Measurements from ENCODE around the gene TBL1X. TPM values are rescaled to one million over a fixed set of nuclear protein-coding genes. Genes with fewer than 3 reads are reported as not detected.

The TBL1X gene
- total and polyA plus RNA-seq, 2 of the 8 experiments (the other 6 are each of a cell fraction or from before 2014, with no cell fraction given), result 13.3 to 25.6 TPM

GRCh38 chrX:9533611-9534010, 68.8 kb downstream of the TBL1X start:
- Histone ChIP-seq H2BK12ac (ENCODE audit: low read depth, low read length) (0 out of 2 replicates have a peak overlapping the region, but pooled peaks have one; percentile 9), H3K79me2 (ENCODE audit: control insufficient read depth in 1 of 2, insufficient read depth in 2 of 2, low read length in 2 of 2) (peaks cover 0 to 39% of the 10 kb centered on the region in 2 experiments; a peak in 3 of 4 replicates), H2BK120ac (replicated peaks; ENCODE audit: low read depth, low read length) (no peak overlapping the region), H4K91ac (replicated peaks; ENCODE audit: insufficient read length, low read length) (no peak overlapping the region), H3K4me2 (ENCODE audit: insufficient read depth in 1 of 2, low read depth in 2 of 2, low read length in 2 of 2) (no peak overlapping the region), H3K18ac (ENCODE audit: extremely low read depth, low read length) (no peak overlapping the region), H4K8ac (ENCODE audit: extremely low read depth, insufficient read depth, low read length) (no peak overlapping the region), H2BK5ac (ENCODE audit: low read depth, low read length) (no peak overlapping the region), H2AK5ac (ENCODE audit: low read depth, low read length) (no peak overlapping the region), H3K4me3 (ENCODE audit: extremely low read depth in 1 of 4, insufficient read depth in 2 of 4, low read depth in 3 of 4, low read length in 4 of 4) (no peak overlapping the region), H3K27me3 (replicated peaks in 1 of 4; ENCODE audit: control insufficient read depth in 3 of 4, extremely low read depth in 1 of 4, insufficient read depth in 3 of 4, low read length in 3 of 4) (no peaks in the 10 kb centered on the region), H3K27ac (ENCODE audit: low read depth, low read length) (no peak overlapping the region), H3K36me3 (ENCODE audit: control insufficient read depth in 2 of 4, insufficient read depth in 4 of 4, low read length in 3 of 4) (no peaks in the 10 kb centered on the region), H4K5ac (ENCODE audit: insufficient read length, low read depth, low read length) (no peak overlapping the region), H3K9ac (replicated peaks in 1 of 4; ENCODE audit: extremely low read depth in 1 of 4, low read depth in 3 of 4, low read length in 3 of 4) (no peak overlapping the region), H2BK15ac (ENCODE audit: low read length) (no peak overlapping the region), H3K56ac (replicated peaks; ENCODE audit: insufficient read length, low read depth, low read length) (no peak overlapping the region), H2AFZ (ENCODE audit: low read length) (no peak overlapping the region), H4K20me1 (replicated peaks in 1 of 2; ENCODE audit: control insufficient read depth in 1 of 2, insufficient read depth in 2 of 2, low read length in 2 of 2) (peaks cover 0 to 2% of the 10 kb centered on the region in 2 experiments), H3K4ac (replicated peaks; ENCODE audit: insufficient read length, low read depth, low read length) (no peak overlapping the region), H3K79me1 (ENCODE audit: low read depth, low read length) (no peaks in the 10 kb centered on the region; the same call in 1 of the 2 replicates), H2BK20ac (ENCODE audit: low read length) (no peak overlapping the region), H3K4me1 (replicated peaks in 1 of 4; ENCODE audit: control insufficient read depth in 3 of 4, insufficient read depth in 4 of 4, low read length in 3 of 4) (peaks cover 0 to 27% (median 8%) of the 10 kb centered on the region in 4 experiments; a peak in 6 of 7 replicates), H3K14ac (ENCODE audit: insufficient read length) (no peak overlapping the region), H3K9me3 (ENCODE audit: insufficient read depth in 2 of 2, low read depth in 1 of 2, low read length in 1 of 2) (no peaks in the 10 kb centered on the region), H3K23ac (ENCODE audit: insufficient read length) (no peak overlapping the region), H3K23me2 (ENCODE audit: low read depth, low read length) (no peaks in the 10 kb centered on the region)
- 93% methylated on average over 5 of the region's 8 CpGs; no CpG with 5 or more reads in 1 of the 2 experiments for WGBS, 2 experiments (ENCODE audit: extremely low coverage in 1 of 2, insufficient coverage in 1 of 2, insufficient read length in 1 of 2, insufficient replicate concordance in 2 of 2, low coverage in 1 of 2, low lambda C conversion rate in 2 of 2, missing lambda C conversion rate in 1 of 2)
- TF ChIP-seq TAF1 (IDR thresholded peaks at IDR 0.05; ENCODE audit: low read depth, low read length) (no peak), ZNF274 (IDR thresholded peaks at IDR 0.05; ENCODE audit: borderline replicate concordance, extremely low read depth, low read length) (no peak), SP2 (IDR thresholded peaks at IDR 0.05; ENCODE audit: low read length) (no peak)
- no peak for FAIRE-seq
- POLR2A ChIA-PET (ENCODE audit: partially characterized antibody), result interaction anchor here (0.6 kb wide), 1 partner anchor 71 kb away, joined by 3 read pairs; no protein-coding TSS in a partner anchor
- CTCF ChIA-PET (ENCODE audit: partially characterized antibody), result interaction anchor here (1.4 kb wide), 1 partner anchor 40 kb away, joined by 3 read pairs; no protein-coding TSS in a partner anchor
- DNase-seq (ENCODE audit: low read depth in 1 of 2, low spot score in 2 of 2), result no peak

All from H1 (cell line).